OCI-LY3 (cell line): Measurements from ENCODE around the gene HDAC4.

Source experiments
- CTCF ChIP-seq: fragments of 200-600, 300-600 bp; sonication (generic); IDR thresholded peaks from 2 replicates; pipeline ENCODE4 v1.5.1; 2014; ENCODE audit warnings: antibody characterized with exemption, low read length, low read depth
- EZH2phosphoT487 ChIP-seq: fragments of 200-600 bp; shearing (Covaris generic); IDR thresholded peaks from 2 replicates; pipeline ENCODE4 v1.6.1; 2018; ENCODE audit warnings: antibody characterized with exemption, mixed run types, low read depth

DNA sequence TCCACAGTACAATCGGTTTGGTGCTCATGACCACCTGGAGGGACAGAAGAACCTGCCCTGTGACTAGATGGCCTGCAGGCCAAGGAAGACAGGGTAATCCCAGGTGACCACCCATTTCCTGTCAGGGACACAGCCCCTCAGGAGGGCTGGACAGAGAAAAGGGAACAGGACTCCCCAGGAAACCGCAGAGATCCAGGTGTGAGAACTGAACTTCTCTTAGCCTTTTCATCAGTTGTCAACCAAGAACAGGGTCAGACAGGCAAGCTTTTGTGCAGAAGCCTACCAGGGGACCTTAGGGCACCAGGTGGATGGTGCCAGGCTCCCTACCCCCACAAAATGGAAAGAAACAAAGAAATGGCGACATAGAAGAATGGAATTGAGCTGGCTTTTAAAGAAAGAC, 132.3 kb downstream of the HDAC4 start:
- TF ChIP-seq CTCF: no peak
- TF ChIP-seq EZH2phosphoT487: no peak
